Thyroid gland (tissue), 4 donors: ENCODE data around the gene OR52I2. TPM values are rescaled to one million over a fixed set of nuclear protein-coding genes. Genes with fewer than 3 reads are reported as not detected.

Experiments used
- DNase-seq, 2 donors: peaks; one replicate each; pipeline ENCODE4 v3.0.0-alpha.2; 2019
- H3K27ac ChIP-seq, 3 donors: fragments of 200-600 bp; sonication (generic); 1 replicate in 2 of 3; 2 replicates in 1 of 3; pipeline ENCODE4 v1.5.1; 2016 to 2019; ENCODE audit warnings: mild to moderate bottlenecking in 1 of 3, moderate library complexity in 1 of 3
- H3K27me3 ChIP-seq: fragments of 200-600 bp; sonication (generic); one replicate; pipeline ENCODE4 v1.5.1; 2019
- H3K36me3 ChIP-seq, 2 donors: fragments of 200-600 bp; sonication (generic); one replicate each; pipeline ENCODE4 v1.5.1; 2016 to 2019
- H3K4me1 ChIP-seq, 2 donors: fragments of 200-600 bp; sonication (generic); one replicate each; pipeline ENCODE4 v1.5.1; 2017 to 2019
- H3K4me3 ChIP-seq, 3 donors: fragments of 200-600 bp; sonication (generic); replicated peaks in 1 of 3; 1 replicate in 2 of 3; 2 replicates in 1 of 3; pipeline ENCODE4 v1.5.1; 2016; ENCODE audit warnings: mild to moderate bottlenecking in 1 of 3
- H3K9me3 ChIP-seq: fragments of 200-600 bp; sonication (generic); one replicate; pipeline ENCODE4 v1.5.1; 2017
- POLR2A ChIP-seq, 2 donors: fragments of 450-650 bp; IDR thresholded peaks; one replicate each; pipeline ENCODE4 v1.6.1; 2017; ENCODE audit warnings: antibody characterized with exemption in 2 of 2, mild to moderate bottlenecking in 2 of 2, moderate library complexity in 1 of 2
- WGBS, 2 donors: methylation state at CpG; one replicate each; pipeline ENCODE4 v1.1.5; 2017; 5-methylcytosine and 5-hydroxymethylcytosine counted together
- intact Hi-C: fragments of 100-400 bp; cut with DNase I; formaldehyde crosslinking; loops from one replicate; pipeline ENCODE4 v1.15.1; 2023
- total RNA-seq, 4 donors: library from RNA; depleted of rRNA; stranded (reverse); fragments of >200 nt; gene quantifications; one replicate each; pipeline ENCODE4 v1.2.3, GENCODE V29; 2016
- TF ChIP-seq, protein P1 (sequence below), 6 experiments: fragments of 200-600 bp in 3 of 6; fragments of 450-650 bp in 3 of 6; sonication (generic) in 3 of 6; IDR thresholded peaks; one replicate each; pipeline ENCODE4 v1.5.1; 2016 to 2019; ENCODE audit warnings: antibody characterized with exemption in 6 of 6, mild to moderate bottlenecking in 2 of 6, inconsistent platforms in 1 of 6, moderate library complexity in 1 of 6

Gene OR52I2
- total RNA-seq, 4 donors from 2014 or later: not detected

DNA sequence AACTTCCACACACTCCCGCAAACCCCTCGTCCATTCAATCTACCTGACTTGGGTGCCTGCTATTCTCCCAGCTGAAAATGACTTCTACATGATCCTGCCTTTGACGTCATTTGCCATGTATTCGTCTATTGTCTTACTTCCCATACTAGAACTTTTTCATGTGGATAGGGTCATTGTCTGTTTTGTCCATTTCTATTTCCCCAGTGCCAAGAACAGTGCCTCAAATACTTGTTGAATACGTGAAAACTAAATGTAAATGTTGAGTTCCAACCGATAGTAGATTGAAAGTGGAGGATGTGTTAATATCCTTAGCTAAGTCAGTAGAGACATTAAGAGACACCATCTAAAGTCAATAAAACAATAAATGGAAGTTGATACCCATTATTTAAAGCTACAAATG, 25.6 kb downstream of the OR52I2 start:
- H3K36me3 ChIP-seq: peaks cover 3 to 8% of the 10 kb centered on the region in 2 donors
- H3K27ac ChIP-seq: no peak overlapping the region
- no peaks in the 10 kb centered on the region for H3K9me3 ChIP-seq
- H3K4me1 ChIP-seq: peaks cover 7 to 16% of the 10 kb centered on the region in 2 donors
- H3K27me3 ChIP-seq: no peaks in the 10 kb centered on the region
- intact Hi-C loops: no loop called here
- no peak for DNase-seq
- H3K4me3 ChIP-seq: peak overlapping the region; percentile 49 to 66 (median 56)
- 43 to 48% methylated on average over 6 of the region's 6 CpGs for WGBS, 2 donors
- TF ChIP-seq, protein P1, sequence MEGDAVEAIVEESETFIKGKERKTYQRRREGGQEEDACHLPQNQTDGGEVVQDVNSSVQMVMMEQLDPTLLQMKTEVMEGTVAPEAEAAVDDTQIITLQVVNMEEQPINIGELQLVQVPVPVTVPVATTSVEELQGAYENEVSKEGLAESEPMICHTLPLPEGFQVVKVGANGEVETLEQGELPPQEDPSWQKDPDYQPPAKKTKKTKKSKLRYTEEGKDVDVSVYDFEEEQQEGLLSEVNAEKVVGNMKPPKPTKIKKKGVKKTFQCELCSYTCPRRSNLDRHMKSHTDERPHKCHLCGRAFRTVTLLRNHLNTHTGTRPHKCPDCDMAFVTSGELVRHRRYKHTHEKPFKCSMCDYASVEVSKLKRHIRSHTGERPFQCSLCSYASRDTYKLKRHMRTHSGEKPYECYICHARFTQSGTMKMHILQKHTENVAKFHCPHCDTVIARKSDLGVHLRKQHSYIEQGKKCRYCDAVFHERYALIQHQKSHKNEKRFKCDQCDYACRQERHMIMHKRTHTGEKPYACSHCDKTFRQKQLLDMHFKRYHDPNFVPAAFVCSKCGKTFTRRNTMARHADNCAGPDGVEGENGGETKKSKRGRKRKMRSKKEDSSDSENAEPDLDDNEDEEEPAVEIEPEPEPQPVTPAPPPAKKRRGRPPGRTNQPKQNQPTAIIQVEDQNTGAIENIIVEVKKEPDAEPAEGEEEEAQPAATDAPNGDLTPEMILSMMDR (IDR thresholded peaks at IDR 0.05): no peak
- TF ChIP-seq POLR2A (IDR thresholded peaks at IDR 0.05): no peak

DNA sequence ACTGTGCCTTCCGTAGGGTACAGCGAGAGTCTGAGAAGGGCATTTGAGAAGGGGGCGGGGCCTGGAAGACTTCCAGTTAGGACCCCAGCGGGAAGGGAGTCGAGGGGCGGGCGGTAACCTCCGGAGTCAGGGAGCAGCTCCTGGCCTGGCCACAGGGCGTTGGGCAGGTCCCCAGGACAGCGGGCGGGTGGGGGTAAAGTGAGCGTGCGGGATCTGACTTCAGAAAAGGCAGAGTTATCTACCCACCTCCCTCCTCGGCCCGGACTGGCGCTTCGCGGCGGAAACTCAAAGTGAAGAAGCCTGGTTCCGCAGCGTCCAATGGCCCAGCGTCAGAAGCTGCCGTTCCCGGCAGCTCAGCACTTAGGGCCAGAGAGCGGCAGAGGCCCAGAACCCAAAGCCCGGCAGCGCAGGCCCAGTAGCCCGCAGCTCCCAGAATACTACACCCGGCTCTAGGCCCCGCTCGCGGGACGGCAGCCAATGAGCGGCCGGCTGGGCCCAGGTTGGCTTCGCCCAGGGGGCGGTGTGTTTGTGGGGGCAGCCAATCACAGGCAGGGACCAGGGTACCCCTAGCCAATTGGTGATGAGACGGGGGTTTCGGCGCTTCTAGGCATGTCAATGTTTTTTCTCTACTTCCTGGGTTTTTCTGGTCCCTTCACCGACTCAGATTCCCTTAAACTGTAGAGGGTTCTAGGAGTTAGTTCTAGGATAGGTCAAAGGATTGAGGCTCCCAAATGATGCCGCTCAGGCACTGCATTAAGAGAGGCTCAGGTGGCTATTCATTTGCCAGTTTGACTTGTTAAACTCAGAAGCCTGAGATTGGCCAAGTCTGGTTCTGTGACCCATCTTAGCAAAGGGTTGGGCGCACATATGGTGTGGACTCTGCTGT, 26.5 kb downstream of the OR52I2 start, which contains the start of gene TRIM68:
Gene TRIM68 (minus strand): TSS at position 451 of the 886 bp plus-strand sequence. CDS start 2,727 bp downstream, outside the sequence.
- intact Hi-C loops: no loop called here
- 5 to 6% methylated on average over 26 to 40 of the region's 43 CpGs for WGBS, 2 donors

DNA sequence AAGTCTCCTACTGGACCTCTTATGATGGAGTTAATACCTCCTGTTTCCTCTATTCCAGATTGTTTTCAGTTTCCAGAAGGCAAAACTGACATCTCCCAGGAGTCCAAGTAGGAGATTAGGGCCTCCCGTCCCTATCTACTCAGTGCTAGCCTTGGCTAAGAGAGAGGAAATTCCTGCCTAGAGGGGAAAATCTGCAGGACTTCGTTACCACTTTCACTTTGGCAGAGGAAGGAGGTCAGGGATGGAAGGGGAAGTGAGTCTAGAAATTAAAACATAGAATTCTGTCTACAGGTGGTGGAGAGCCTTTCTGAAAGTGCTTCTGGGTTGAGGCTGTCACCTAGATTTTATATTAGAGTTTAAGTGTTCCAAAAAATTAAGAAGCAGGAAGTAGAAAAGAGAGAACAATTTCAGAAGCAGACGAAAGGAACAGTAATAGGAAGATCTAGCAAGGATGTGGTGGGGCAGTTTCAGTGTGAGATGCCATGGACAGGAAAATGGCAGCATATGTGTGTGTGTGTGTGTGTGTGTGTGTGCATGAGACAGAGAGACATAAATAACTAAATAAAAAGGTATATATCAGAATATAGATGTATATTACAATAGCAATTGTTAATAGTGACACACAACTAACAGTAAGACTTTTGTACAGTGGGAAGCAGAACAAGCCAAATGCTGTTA, 28.9 kb downstream of the OR52I2 start:
- TF ChIP-seq, protein P1 (IDR thresholded peaks at IDR 0.05): no peak
- TF ChIP-seq POLR2A (IDR thresholded peaks at IDR 0.05): no peak
- 58 to 60% methylated on average over 3 of the region's 3 CpGs for WGBS, 2 donors
- Histone ChIP-seq H3K9me3 (no peaks in the 10 kb centered on the region), H3K36me3 (no peaks in the 10 kb centered on the region), H3K4me1 (peaks cover 7 to 16% of the 10 kb centered on the region in 2 donors), H3K4me3 (no peak overlapping the region), H3K27me3 (no peaks in the 10 kb centered on the region), H3K27ac (no peak overlapping the region)
- intact Hi-C loops: no loop called here
- DNase-seq: no peak

More for the DNA sequence above, 26.5 kb downstream of the OR52I2 start, which contains the start of gene TRIM68:
- peak in 1 of 2 donors; percentile 90 for TF ChIP-seq POLR2A (IDR thresholded peaks at IDR 0.05)
- TF ChIP-seq, protein P1 (IDR thresholded peaks at IDR 0.05): peak in 2 of 6 experiments; percentile 18 to 28
- Histone ChIP-seq H3K9me3 (no peaks in the 10 kb centered on the region), H3K27me3 (no peaks in the 10 kb centered on the region), H3K27ac (peak within 1 kb of the TSS; percentile 79 to 82 (median 81)), H3K36me3 (peaks cover 2 to 3% of the 10 kb centered on the region in 2 donors), H3K4me3 (peak within 1 kb of the TSS; percentile 49 to 66 (median 56)), H3K4me1 (peaks cover 7 to 16% of the 10 kb centered on the region in 2 donors)
- DNase-seq: peak; percentile 97 to 98

DNA sequence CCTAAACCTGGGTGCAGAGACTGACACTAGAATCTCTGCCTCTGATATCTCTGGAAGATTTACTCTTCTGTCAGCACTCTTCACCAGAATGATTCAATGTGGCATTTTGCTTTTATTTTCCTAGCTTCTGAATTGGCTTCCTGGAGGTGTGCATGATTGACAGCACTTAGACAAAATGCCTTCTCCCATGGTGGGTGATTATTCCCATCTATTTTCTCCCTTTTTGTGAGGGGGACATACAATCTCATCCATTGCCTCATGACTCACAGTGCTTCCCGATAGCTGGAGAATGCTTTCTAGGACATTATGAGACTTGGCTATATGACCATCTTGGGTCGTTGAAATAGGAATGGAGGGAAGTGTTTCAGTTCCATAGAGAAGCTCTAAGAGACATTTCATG, 30.4 kb downstream of the OR52I2 start:
- no peaks in the 10 kb centered on the region for H3K27me3 ChIP-seq
- TF ChIP-seq POLR2A (IDR thresholded peaks at IDR 0.05): no peak
- TF ChIP-seq, protein P1 (IDR thresholded peaks at IDR 0.05): no peak
- H3K36me3 ChIP-seq: no peaks in the 10 kb centered on the region
- no peak overlapping the region for H3K27ac ChIP-seq
- no peak overlapping the region for H3K4me3 ChIP-seq
- intact Hi-C loops: no loop called here
- 90 to 94% methylated on average over 2 of the region's 2 CpGs for WGBS, 2 donors
- DNase-seq: no peak
- H3K4me1 ChIP-seq: peaks cover under 1 to 8% of the 10 kb centered on the region in 2 donors
- no peaks in the 10 kb centered on the region for H3K9me3 ChIP-seq
